Activated naive CD8-positive, alpha-beta T cell treated with anti-CD3 and anti-CD28 coated beads for 36 hours (primary cell): ENCODE measurements around the gene CCDC141. TPM values are rescaled to one million over a fixed set of nuclear protein-coding genes. Genes with fewer than 3 reads are reported as not detected.

Experiments
- DNase-seq: peaks from one replicate; pipeline ENCODE4 v3.0.0; 2021
- H3K27ac Mint-ChIP-seq: one replicate; pipeline ENCODE4 v1.8.0; 2022; ENCODE audit warnings: mild to moderate bottlenecking, moderate library complexity, mixed read lengths
- H3K27me3 Mint-ChIP-seq: one replicate; pipeline ENCODE4 v1.8.0; 2022; ENCODE audit warnings: mild to moderate bottlenecking, mixed read lengths
- H3K36me3 Mint-ChIP-seq: one replicate; pipeline ENCODE4 v1.8.0; 2021; ENCODE audit warnings: mild to moderate bottlenecking, mixed read lengths
- H3K4me1 Mint-ChIP-seq: one replicate; pipeline ENCODE4 v1.8.0; 2021; ENCODE audit warnings: mixed read lengths
- H3K4me3 Mint-ChIP-seq: one replicate; pipeline ENCODE4 v1.8.0; 2022; ENCODE audit warnings: mild to moderate bottlenecking, moderate library complexity, mixed read lengths
- H3K9me3 Mint-ChIP-seq: one replicate; pipeline ENCODE4 v1.8.0; 2022; ENCODE audit warnings: mixed read lengths
- total RNA-seq, 2 experiments: library from RNA; stranded (reverse); gene quantifications; one replicate each; pipeline ENCODE4 v1.2.3, GENCODE V29; 2021

The CCDC141 gene
- total RNA-seq, 2 experiments from 2014 or later = 4.8 to 5.6 TPM

DNA sequence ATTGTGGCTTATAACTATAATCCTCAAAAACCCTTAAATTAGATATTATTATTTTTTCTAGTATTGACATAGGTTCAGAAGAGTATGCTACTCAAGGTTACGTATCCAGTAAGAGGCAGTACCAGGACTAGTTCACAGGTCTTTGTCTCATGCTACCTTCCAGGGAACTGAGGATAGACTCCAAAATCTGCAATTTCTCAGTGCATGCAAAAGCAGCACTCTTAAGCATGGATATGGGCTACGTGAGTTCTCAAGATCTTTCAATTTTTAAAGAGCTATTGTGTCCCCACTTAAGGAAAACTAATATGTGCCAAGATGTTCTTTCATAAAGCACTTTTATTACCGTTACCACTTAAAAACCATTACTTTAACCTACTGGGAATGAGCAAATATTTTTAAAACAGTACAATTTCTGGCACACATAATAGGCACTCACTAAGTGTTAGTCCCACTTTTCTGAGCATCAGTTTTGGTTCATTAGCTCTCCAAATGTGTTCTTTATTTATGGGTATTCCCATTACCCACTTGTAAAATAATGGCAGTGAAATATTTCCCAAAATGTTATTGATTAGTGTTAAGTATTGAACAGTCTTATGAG lies 128.9 kb downstream of the CCDC141 start:
- Mint-ChIP-seq H3K36me3 (peaks cover 1% of the 10 kb centered on the region), H3K9me3 (no peaks in the 10 kb centered on the region), H3K27me3 (no peaks in the 10 kb centered on the region), H3K4me3 (no peak overlapping the region), H3K27ac (no peak overlapping the region), H3K4me1 (peaks cover 2% of the 10 kb centered on the region)
- no peak for DNase-seq

- DNase-seq = no peak
- H3K27me3 Mint-ChIP-seq = no peaks in the 10 kb centered on the region
- no peaks in the 10 kb centered on the region for H3K9me3 Mint-ChIP-seq
- no peak overlapping the region for H3K27ac Mint-ChIP-seq
- peaks cover 1% of the 10 kb centered on the region for H3K36me3 Mint-ChIP-seq
- H3K4me3 Mint-ChIP-seq = no peak overlapping the region
- peaks cover 9% of the 10 kb centered on the region for H3K4me1 Mint-ChIP-seq
Measured at GRCh38 chr2:178917555-178917954, 132.4 kb downstream of the CCDC141 start.

- peaks cover 1% of the 10 kb centered on the region for H3K36me3 Mint-ChIP-seq
Measured at GRCh38 chr2:178915423-178916173, 134.3 kb downstream of the CCDC141 start.

DNA sequence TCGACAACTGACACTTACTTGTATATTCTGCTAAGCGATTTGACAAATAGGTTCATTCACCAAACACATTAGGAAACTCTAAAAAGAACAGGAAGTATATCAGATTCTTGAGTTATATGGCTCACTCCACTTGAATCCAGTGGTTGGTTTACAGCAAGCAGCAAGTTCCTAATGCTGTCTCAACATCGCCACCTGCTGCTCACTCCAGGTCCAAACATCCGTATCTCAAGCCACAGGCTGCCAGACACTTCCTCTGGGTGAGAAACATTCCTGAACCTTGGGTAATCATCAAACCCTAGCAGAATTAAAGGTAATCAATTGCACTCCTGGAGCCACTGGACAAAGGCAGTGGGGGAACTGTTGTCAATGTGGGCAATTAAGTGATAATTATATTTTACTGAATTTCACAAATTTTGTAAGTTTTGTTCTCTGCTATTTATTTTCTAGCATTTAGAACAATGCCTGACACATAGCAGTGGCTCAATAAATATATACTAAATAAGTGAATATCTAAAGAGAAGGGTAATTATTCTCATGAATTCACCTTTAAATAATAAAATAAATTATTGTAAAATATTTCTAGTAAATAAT lies 135.6 kb downstream of the CCDC141 start:
- Mint-ChIP-seq H3K9me3 (no peaks in the 10 kb centered on the region), H3K4me1 (peaks cover 14% of the 10 kb centered on the region), H3K4me3 (no peak overlapping the region), H3K27ac (no peak overlapping the region), H3K36me3 (peaks cover 1% of the 10 kb centered on the region), H3K27me3 (no peaks in the 10 kb centered on the region)
- DNase-seq = peak; percentile 66

More at GRCh38 chr2:178915423-178916173, 134.3 kb downstream of the CCDC141 start:
- Mint-ChIP-seq H3K4me1 (peaks cover 14% of the 10 kb centered on the region), H3K9me3 (no peaks in the 10 kb centered on the region), H3K4me3 (no peak overlapping the region), H3K27me3 (no peaks in the 10 kb centered on the region), H3K27ac (no peak overlapping the region)
- no peak for DNase-seq

DNA sequence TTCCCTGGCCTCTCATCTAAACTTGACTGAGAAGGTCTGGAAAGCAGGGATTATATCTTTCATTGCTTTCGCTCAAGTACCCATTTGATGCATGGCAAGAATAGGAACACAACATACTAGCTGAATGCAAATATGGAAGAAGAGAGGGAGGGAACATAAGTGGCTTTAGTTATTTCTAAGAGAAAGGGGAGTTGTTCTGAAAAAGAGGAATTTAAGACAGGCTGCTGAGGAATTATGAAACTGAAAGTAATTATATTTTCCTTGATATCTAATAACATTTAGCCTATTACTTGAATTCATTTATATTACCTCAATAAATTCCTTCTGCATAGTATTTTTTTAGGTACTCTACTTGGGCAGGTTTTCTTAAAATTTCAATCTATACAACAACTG lies 136.9 kb downstream of the CCDC141 start:
- Mint-ChIP-seq H3K36me3 (no peaks in the 10 kb centered on the region), H3K27ac (peak overlapping the region; percentile 3), H3K27me3 (no peaks in the 10 kb centered on the region), H3K4me1 (peaks cover 14% of the 10 kb centered on the region), H3K9me3 (no peaks in the 10 kb centered on the region), H3K4me3 (no peak overlapping the region)
- DNase-seq = no peak

DNA sequence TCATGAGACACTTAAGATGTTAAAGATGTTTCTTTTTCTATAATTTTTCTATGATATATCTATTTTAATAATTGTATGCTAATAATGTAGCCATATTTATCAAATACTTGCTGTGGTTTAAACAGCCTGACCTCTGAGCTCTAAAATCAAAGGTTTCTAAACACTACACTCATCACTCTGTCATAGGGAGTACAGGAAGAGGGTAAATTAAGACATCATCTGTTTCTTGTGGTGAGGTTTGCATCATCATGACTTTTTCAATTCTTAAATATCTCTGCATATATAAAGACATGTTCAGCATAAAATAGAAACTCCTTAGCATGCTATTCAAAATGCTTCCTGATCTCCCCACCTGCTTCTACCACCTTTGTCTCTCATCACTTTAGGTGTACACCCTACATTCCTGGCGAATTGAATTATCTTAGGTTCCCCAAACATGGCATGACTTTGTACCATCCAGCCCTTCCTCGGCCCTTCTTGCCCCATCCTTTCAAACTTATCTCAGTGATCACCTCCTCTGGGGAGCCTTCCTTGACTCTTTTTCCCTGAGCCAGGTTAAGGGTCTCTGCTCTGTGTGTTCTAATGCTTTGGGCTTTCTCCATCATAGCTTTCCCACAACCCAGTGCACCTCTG lies 137.4 kb downstream of the CCDC141 start:
- Mint-ChIP-seq H3K9me3 (no peaks in the 10 kb centered on the region), H3K4me3 (no peak overlapping the region), H3K27me3 (no peaks in the 10 kb centered on the region), H3K36me3 (no peaks in the 10 kb centered on the region), H3K27ac (peak overlapping the region; percentile 3), H3K4me1 (peaks cover 14% of the 10 kb centered on the region)
- no peak for DNase-seq

DNA sequence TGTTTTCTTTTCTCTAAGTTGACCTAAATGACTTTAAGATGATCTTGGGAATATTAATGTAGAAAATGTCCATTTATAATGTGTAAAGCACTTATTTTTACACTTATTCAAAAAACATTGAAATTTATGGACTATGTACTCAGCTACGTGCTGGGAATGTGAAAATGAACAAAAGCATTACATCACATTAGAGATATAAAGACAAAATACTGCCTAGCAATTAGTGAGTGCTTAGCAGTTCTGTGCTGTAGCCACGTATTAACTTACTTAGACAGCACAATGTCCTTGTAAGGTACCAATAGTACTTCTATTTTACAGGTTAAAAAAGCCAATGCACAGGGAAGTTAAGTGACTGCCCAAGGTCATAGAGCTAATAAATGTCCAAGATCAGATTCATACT lies 138.9 kb downstream of the CCDC141 start:
- no peak overlapping the region for H3K4me3 Mint-ChIP-seq
- no peaks in the 10 kb centered on the region for H3K27me3 Mint-ChIP-seq
- no peaks in the 10 kb centered on the region for H3K9me3 Mint-ChIP-seq
- H3K4me1 Mint-ChIP-seq = peaks cover 12% of the 10 kb centered on the region
- H3K36me3 Mint-ChIP-seq = peaks cover 3% of the 10 kb centered on the region
- no peak for DNase-seq
- no peak overlapping the region for H3K27ac Mint-ChIP-seq

DNA sequence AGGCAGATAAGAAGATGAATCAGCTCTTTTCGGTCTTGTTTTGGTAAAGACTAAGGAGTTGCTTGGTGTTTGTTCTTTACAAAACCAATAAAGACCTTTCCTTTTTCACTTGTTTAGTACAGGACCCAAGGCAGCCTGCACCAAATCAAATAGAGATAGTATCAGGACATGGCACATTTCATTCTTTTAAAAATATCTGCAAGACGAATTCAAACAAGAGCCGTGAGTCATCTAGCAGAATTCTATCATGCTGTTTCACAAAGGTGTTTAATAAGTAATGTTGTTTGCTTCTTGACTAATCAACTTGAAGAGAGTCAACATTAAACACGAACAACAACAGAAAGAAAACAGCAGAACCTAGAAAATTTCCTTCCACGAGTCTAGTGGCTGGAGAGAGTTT lies 139.9 kb downstream of the CCDC141 start:
- no peak for DNase-seq
- Mint-ChIP-seq H3K4me3 (no peak overlapping the region), H3K27me3 (no peaks in the 10 kb centered on the region), H3K27ac (no peak overlapping the region), H3K9me3 (no peaks in the 10 kb centered on the region), H3K36me3 (peaks cover 6% of the 10 kb centered on the region), H3K4me1 (peaks cover 12% of the 10 kb centered on the region)

GRCh38 chr2:178909507-178909906 lies 140.4 kb downstream of the CCDC141 start:
- peaks cover 12% of the 10 kb centered on the region for H3K4me1 Mint-ChIP-seq
- no peak overlapping the region for H3K27ac Mint-ChIP-seq
- H3K9me3 Mint-ChIP-seq = no peaks in the 10 kb centered on the region
- H3K27me3 Mint-ChIP-seq = no peaks in the 10 kb centered on the region
- DNase-seq = no peak
- H3K4me3 Mint-ChIP-seq = no peak overlapping the region
- peaks cover 10% of the 10 kb centered on the region for H3K36me3 Mint-ChIP-seq

- Mint-ChIP-seq H3K27me3 (no peaks in the 10 kb centered on the region), H3K9me3 (no peaks in the 10 kb centered on the region), H3K4me3 (no peak overlapping the region), H3K4me1 (peaks cover 10% of the 10 kb centered on the region), H3K36me3 (peaks cover 13% of the 10 kb centered on the region), H3K27ac (no peak overlapping the region)
- DNase-seq = no peak
Measured at GRCh38 chr2:178908810-178909209, 141.1 kb downstream of the CCDC141 start.

DNA sequence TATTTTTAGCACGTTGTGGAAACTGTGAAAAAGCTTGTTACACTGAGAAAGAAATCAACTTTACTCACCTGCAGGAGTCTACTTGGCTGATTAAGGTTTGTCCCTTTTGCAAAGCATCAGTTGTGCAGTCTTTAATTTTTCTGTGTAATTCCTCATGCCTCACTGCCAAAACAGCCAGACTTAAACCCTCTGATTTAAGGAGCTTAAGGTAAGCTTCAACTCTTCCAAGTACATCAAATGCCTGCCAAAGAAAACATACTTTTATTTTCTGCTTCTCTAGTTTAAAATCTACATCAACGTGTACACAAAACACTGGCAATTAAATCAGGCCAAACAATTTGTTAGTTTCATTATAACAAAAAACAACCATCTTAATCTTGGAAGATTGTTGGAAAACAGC lies 144.7 kb downstream of the CCDC141 start:
- no peak for DNase-seq
- Mint-ChIP-seq H3K9me3 (no peaks in the 10 kb centered on the region), H3K4me3 (no peak overlapping the region), H3K27ac (no peak overlapping the region), H3K4me1 (no peaks in the 10 kb centered on the region), H3K27me3 (no peaks in the 10 kb centered on the region), H3K36me3 (peaks cover 19% of the 10 kb centered on the region)

DNA sequence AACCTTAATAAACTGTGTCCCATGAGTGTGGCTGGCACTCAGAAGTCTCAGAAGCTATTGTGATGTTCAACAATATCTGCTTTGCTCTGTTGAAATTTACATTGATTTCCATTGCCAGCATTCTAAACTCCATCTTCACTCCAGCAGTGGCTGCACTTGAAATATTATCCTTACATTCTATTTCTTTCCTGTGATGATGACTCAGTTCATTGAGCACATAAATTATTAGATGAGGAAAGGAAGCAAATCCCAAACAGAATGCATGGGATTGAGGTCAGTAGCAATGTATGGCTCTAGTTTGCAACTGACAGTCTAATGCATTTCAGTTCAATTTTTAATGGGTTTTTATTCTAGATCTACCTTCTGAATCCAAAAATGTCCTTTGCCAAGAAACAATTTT lies 150.3 kb downstream of the CCDC141 start:
- Mint-ChIP-seq H3K9me3 (no peaks in the 10 kb centered on the region), H3K27ac (no peak overlapping the region), H3K36me3 (peaks cover 11% of the 10 kb centered on the region), H3K27me3 (no peaks in the 10 kb centered on the region), H3K4me1 (peaks cover 3% of the 10 kb centered on the region), H3K4me3 (no peak overlapping the region)
- DNase-seq = no peak

DNA sequence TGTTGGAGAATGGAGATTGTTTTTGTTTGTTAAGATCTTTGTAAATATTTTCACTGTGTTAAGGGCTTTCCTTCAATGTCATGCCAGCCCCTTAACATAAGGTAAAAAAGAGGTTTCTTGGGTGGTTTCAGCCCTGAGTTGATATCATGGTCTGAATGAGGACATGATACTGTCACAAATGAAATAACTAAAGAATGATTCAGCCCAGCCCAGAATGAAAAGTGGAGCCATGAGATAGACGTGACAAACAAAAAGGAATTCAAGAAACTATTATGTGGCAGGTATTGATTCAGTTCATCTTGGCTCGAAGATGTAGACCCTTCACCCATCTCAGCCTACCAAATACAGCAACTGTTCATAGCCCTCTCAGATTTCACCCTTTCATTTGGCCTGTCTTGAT lies 154.1 kb downstream of the CCDC141 start:
- no peak for DNase-seq
- H3K36me3 Mint-ChIP-seq = no peaks in the 10 kb centered on the region
- no peak overlapping the region for H3K4me3 Mint-ChIP-seq
- H3K4me1 Mint-ChIP-seq = peaks cover 6% of the 10 kb centered on the region
- H3K27ac Mint-ChIP-seq = no peak overlapping the region
- no peaks in the 10 kb centered on the region for H3K27me3 Mint-ChIP-seq
- no peaks in the 10 kb centered on the region for H3K9me3 Mint-ChIP-seq

GRCh38 chr2:178895171-178895570 lies 154.8 kb downstream of the CCDC141 start:
- Mint-ChIP-seq H3K27me3 (no peaks in the 10 kb centered on the region), H3K36me3 (no peaks in the 10 kb centered on the region), H3K27ac (no peak overlapping the region), H3K4me3 (no peak overlapping the region), H3K4me1 (peaks cover 6% of the 10 kb centered on the region), H3K9me3 (no peaks in the 10 kb centered on the region)
- no peak for DNase-seq
